Muscle layer of duodenum (tissue), 2 donors: ENCODE data around the gene SIX5.

Source experiments
- H3K27ac ChIP-seq: one replicate; pipeline ENCODE4 v1.7.0; 2013; ENCODE audit warnings: mild to moderate bottlenecking, low read length
- H3K27me3 ChIP-seq: one replicate; pipeline ENCODE4 v1.7.0; 2013; ENCODE audit warnings: low read depth, mild to moderate bottlenecking, control low read depth, low read length
- H3K36me3 ChIP-seq, 2 donors: one replicate each; pipeline ENCODE4 v1.7.0; 2013; ENCODE audit warnings: low read length in 2 of 2, control low read depth in 1 of 2, mild to moderate bottlenecking in 1 of 2; ENCODE audit not compliant: insufficient read depth in 2 of 2, control insufficient read depth in 1 of 2
- H3K4me1 ChIP-seq, 2 donors: one replicate each; pipeline ENCODE4 v1.7.0; 2013; ENCODE audit warnings: low read length in 2 of 2, mild to moderate bottlenecking in 2 of 2, control low read depth in 1 of 2, moderate library complexity in 1 of 2; ENCODE audit not compliant: insufficient read depth in 2 of 2, control insufficient read depth in 1 of 2
- H3K4me3 ChIP-seq, 2 donors: one replicate each; pipeline ENCODE4 v1.7.0; 2013; ENCODE audit warnings: low read length in 2 of 2, low read depth in 1 of 2, mild to moderate bottlenecking in 1 of 2
- H3K9me3 ChIP-seq, 2 donors: one replicate each; pipeline ENCODE4 v1.7.0; 2013; ENCODE audit warnings: low read length in 2 of 2, control low read depth in 1 of 2, mild to moderate bottlenecking in 1 of 2; ENCODE audit not compliant: control insufficient read depth in 1 of 2
- donor health status: healthy.

The SIX5 gene

DNA sequence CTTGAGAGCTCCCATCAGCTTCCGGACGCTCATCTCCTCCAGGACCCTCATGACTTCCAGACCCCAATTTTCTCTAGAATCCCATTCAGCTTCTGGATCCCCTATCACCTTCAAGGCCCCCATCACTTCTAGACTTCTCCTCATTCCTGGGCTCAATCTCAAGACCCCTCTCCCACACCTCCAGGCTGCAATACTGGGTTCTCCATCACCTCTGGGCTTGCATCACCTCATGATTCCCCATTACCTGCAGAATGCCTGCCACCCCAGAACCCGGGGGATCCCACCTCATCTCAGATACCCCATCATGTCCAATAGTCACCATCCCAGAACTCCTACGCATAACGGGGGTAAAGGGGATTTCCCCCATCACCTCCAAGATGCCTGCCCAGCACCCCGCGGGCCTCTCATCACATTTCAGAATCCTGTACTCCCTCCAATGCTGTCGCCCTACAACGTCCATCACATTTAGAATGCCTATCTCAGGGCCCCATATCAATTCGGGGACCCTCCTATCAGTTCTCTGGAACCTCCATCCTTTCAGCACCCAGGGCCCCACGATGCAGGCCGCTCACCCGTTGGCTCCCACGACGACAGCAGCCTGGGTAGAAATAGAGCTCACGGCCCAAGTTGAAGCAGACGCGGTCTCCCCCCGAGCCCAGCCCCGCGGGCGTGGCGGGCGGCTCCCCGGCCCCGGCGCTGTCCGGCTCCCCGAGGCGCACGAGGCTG is 22.9 kb upstream of the SIX5 start:
- peak overlapping the region; percentile 75 to 87 for H3K4me3 ChIP-seq
- peaks cover 8 to 25% of the 10 kb centered on the region in 2 donors for H3K36me3 ChIP-seq
- peak overlapping the region; percentile 43 for H3K27ac ChIP-seq
- H3K27me3 ChIP-seq, result no peaks in the 10 kb centered on the region
- no peaks in the 10 kb centered on the region for H3K9me3 ChIP-seq
- peaks cover 0 to 23% of the 10 kb centered on the region in 2 donors for H3K4me1 ChIP-seq

DNA sequence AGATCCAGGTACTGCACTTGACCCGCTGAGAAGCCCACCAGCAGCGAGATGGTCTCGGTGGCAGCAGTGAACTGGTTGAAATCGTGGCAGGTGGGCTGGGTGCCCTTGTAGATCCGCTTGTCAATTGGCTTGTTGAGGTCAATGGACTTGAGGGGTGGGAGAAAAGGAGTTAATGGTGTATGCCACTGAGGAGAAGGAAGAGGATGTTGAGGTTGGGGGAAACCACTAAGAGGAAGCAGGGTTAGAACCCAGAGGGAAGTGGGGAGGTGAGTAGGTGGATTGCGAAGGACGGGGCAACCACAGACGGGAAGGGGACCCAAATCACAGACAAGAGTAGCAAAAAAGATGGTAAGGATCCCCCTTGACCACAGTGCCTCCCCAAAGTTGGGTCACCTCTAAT is 21.9 kb upstream of the SIX5 start:
- Histone ChIP-seq H3K4me1 (peaks cover 0 to 23% of the 10 kb centered on the region in 2 donors), H3K9me3 (no peaks in the 10 kb centered on the region), H3K36me3 (peaks cover 8 to 34% of the 10 kb centered on the region in 2 donors), H3K4me3 (peak overlapping the region in 1 of 2 donors; percentile 87), H3K27ac (no peak overlapping the region), H3K27me3 (no peaks in the 10 kb centered on the region)

DNA sequence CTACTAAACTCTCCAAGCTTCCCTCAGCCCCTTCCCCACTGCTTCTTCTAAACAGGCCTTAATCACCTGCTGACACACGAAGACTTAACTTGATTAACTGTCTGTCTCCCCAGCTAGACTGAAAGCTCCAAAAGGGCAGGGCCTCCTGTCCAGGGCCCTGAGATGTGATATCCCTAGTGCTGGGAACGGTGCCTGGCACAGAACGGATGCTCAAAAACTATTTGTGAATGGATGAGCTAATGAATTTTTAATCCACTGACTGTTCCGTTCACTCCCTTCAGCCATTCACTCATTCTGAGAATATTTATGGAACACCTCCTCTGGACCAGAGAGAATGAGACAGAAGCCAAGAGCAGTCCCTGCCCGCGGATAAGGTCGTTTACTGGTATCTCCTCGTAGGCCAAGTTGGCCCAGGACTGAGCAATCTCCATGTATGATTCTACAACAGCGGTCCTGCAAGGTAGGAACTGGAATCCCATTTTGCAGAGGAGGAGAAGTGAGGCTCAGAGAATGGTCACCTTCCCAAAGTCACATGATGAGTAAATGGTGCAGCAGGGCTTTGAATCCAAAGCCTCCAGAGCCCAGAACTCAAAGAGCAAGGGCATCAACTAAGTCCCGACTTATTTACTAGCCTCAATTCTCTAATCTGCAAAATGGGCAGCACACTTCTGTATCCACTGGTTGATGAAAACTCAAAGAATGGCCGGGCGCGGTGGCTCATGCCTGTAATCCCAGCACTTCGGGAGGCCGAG is 20.2 kb upstream of the SIX5 start:
- Histone ChIP-seq H3K36me3 (peaks cover 8 to 38% of the 10 kb centered on the region in 2 donors), H3K4me3 (no peak overlapping the region), H3K4me1 (peaks cover 0 to 23% of the 10 kb centered on the region in 2 donors), H3K27ac (no peak overlapping the region), H3K9me3 (no peaks in the 10 kb centered on the region), H3K27me3 (no peaks in the 10 kb centered on the region)

DNA sequence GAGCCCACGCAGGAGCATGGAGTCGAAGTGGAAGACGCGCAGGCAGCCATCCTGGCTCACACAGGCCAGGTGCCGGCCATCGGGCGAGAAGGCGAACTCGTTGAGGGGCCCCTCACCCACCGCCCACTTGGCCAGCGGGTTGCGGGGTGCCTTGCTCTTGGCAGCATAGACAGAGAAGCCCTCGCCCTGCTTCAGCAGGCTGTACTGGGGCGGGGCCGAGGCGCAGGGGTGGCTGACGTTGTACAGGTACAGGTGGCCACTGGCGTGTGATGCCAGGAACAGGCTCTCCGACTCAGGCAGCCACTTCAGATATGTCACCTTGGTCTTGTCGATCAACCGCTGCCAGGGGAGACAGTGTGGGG is 17.5 kb upstream of the SIX5 start:
- Histone ChIP-seq H3K36me3 (peaks cover 8 to 38% of the 10 kb centered on the region in 2 donors), H3K27me3 (no peaks in the 10 kb centered on the region), H3K9me3 (no peaks in the 10 kb centered on the region), H3K4me3 (no peak overlapping the region), H3K27ac (no peak overlapping the region), H3K4me1 (peaks cover 0 to 24% of the 10 kb centered on the region in 2 donors)

DNA sequence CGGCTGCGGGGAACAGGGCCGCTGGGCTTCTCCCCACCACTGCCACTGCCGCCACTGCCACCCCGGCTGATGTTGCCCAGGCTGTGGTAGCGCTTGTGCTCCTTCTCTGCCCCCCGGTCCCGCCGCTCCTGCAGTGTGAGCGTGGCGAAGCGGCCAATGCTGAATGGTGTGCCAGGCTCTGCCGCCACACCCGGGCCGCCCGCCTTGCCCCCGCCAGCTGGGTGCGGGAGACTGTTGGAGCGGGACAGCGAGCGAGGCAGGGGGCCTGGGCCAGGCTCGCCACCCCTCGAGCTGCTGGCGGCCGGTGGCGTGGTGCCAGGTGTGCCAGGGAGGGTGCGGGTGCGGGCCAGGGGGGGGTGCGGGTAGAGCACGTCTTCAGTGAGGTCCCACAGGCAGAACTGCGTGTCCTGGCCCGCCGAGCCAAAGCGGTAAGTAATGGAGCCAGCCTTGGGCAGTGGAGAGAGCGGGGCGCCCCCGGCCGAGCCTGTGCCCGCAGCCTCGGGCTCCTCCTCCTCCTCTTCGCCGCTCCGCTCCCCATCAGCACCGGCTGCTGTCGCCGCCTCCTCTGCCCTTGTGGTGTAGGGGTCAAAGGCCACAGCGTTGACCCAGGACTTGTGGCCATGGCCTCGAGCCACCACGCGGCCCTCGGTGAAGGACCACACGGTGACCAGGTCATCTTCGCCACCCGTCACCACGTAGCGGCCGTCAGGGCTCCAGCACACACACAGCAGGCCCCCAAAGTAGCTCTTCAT is 16.9 kb upstream of the SIX5 start:
- H3K4me1 ChIP-seq, result peaks cover 0 to 24% of the 10 kb centered on the region in 2 donors
- no peak overlapping the region for H3K27ac ChIP-seq
- no peaks in the 10 kb centered on the region for H3K27me3 ChIP-seq
- no peak overlapping the region for H3K4me3 ChIP-seq
- peaks cover 8 to 38% of the 10 kb centered on the region in 2 donors for H3K36me3 ChIP-seq
- no peaks in the 10 kb centered on the region for H3K9me3 ChIP-seq

DNA sequence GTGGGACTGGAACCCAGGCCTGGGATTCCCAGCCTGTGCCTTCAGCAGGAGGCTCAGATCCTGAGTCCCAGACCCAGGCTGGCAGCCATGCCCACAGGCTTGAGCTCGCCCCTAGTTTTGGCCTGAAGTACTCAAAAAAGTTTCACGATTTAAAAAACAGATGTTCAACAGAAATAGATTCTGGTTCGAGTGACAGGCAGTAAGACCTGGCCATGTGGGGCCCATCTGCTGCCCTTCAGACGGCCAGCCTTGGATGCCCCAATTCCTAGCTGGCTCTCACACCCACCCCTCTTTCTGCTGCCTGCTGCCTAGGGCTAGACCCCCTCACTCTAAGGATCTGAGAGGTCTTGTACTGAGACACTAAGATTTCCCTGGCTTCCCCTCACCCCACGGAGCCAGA is 16.0 kb upstream of the SIX5 start:
- peaks cover 3 to 28% of the 10 kb centered on the region in 2 donors for H3K4me1 ChIP-seq
- no peaks in the 10 kb centered on the region for H3K27me3 ChIP-seq
- H3K9me3 ChIP-seq, result no peaks in the 10 kb centered on the region
- H3K4me3 ChIP-seq, result no peak overlapping the region
- peaks cover 8 to 34% of the 10 kb centered on the region in 2 donors for H3K36me3 ChIP-seq
- peak overlapping the region; percentile 69 for H3K27ac ChIP-seq

DNA sequence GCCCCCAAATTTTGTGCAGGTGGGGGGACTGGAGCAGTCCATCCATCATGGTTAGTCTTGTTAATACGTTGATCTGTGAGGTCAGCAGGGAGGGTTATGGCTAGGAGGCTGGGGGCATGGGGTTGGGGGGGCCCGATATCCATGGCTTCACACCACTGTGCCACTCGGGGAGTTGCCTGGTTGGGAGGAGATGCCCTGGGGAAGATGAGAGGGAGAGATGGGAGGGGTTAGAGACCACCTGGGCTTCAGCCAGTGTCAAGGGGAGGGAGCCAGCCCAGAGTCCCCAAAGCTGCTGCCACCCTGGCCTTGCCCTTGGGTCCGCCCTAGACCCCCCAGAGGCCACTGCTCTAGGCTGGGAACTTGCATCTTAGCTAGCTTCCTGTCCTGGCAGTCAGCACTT is 15.0 kb upstream of the SIX5 start:
- peaks cover 3 to 29% of the 10 kb centered on the region in 2 donors for H3K36me3 ChIP-seq
- no peaks in the 10 kb centered on the region for H3K9me3 ChIP-seq
- H3K4me1 ChIP-seq, result peaks cover 8 to 35% of the 10 kb centered on the region in 2 donors
- H3K27me3 ChIP-seq, result no peaks in the 10 kb centered on the region
- peak overlapping the region; percentile 83 for H3K27ac ChIP-seq
- peak overlapping the region in 1 of 2 donors; percentile 81 for H3K4me3 ChIP-seq

DNA sequence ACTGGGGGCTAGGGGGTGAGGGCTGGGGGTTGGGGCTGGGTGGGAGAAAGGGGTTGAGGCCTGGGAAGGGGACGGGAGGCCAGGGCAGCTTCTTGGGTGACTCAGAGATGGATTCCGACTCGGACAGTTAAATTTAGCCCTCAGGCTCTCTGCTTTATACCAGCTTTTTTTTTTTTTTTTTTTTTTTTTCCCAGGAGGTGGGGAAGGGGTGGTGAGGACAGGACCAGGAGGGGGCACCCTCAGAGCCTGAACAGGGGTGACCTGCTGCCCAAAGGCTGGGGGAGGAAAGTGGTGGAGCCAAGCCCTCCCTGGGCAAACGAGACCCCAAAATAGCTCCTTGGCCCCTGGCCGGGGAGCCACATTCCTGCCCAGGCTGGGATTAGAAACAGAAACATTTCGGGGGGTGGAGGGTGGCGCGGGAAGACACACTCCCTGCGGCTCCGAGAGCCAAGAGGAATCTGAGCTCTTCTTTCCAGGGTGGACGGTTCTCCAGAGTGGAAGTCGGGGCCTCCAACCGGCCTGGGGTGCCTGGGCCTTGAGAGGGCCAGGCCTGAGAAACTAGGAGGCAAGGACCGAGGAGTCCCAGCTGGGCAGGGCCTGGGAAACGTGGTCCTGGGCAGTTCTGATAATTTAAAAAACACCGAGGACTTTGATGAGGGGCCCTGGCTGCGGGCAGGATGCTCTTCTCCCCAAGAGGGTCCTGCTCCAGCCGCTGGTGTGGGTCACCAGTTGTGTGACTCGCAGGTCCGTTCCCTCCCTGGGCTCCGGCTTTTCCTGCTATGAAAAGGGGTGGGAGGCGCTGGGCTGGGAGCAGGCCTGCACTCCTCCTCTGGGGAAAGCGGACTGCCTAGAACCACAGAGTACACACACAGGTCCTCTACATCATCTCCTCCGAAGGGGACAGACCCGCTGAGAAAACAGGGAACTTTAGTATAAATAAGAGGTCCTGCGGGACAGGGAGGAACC is 14.1 kb upstream of the SIX5 start:
- Histone ChIP-seq H3K9me3 (no peaks in the 10 kb centered on the region), H3K4me3 (peak overlapping the region in 1 of 2 donors; percentile 81), H3K4me1 (peaks cover 8 to 44% of the 10 kb centered on the region in 2 donors), H3K27ac (peak overlapping the region; percentile 83), H3K27me3 (no peaks in the 10 kb centered on the region), H3K36me3 (peaks cover under 1 to 21% of the 10 kb centered on the region in 2 donors)

DNA sequence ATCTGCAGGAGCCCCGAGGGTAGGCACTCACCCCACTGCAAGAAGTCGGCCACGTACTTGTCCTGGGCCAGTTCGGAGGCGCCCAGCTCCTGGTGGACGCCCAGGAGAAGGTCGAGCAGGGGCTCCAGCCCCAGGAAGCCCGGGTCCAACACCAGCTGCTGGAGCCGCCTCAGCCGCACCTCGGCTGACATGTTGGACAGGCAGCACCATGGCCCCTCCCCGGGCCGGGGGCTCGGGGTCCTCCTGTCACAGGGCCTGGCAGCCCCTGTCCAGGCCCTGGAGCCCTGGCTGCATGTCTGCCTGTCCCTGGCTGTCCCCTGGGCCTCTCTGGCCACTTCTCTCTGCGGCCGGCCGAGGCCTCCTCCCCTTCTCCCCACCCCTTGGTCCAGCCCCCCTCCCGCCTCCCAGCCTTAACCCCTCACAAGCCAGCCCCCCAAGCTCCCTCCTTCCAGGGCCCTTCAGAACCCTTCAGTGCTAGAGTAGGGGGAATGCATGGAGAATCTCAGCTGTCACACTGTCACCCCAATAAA is 13.2 kb upstream of the SIX5 start, which contains the start of gene DMPK:
DMPK (minus strand) TSS at position 329 of the 530 bp plus-strand sequence; CDS start at position 191, 138 bp downstream.
- Histone ChIP-seq H3K36me3 (peaks cover 7 to 27% of the 10 kb centered on the region in 2 donors), H3K27ac (peak within 1 kb of the TSS; percentile 83), H3K4me3 (peak within 1 kb of the TSS; percentile 62 to 81), H3K27me3 (no peaks in the 10 kb centered on the region), H3K4me1 (peaks cover 8 to 44% of the 10 kb centered on the region in 2 donors), H3K9me3 (no peaks in the 10 kb centered on the region)
